Tibial nerve (tissue), 3 donors: ENCODE results near the gene EARS2.

Experiments
- POLR2A ChIP-seq, 2 donors: fragments of 450-650 bp; IDR thresholded peaks; one replicate each; pipeline ENCODE4 v1.6.1; 2017; ENCODE audit warnings: antibody characterized with exemption in 2 of 2, mild to moderate bottlenecking in 2 of 2, moderate library complexity in 2 of 2
- TF ChIP-seq, protein P1 (sequence below), 5 experiments: fragments of 200-600 bp in 3 of 5; fragments of 450-650 bp in 2 of 5; sonication (generic) in 3 of 5; IDR thresholded peaks; one replicate each; pipeline ENCODE4 v1.5.1; 2016 to 2019; ENCODE audit warnings: antibody characterized with exemption in 5 of 5, mild to moderate bottlenecking in 3 of 5, moderate library complexity in 2 of 5

- TF ChIP-seq, protein P1, sequence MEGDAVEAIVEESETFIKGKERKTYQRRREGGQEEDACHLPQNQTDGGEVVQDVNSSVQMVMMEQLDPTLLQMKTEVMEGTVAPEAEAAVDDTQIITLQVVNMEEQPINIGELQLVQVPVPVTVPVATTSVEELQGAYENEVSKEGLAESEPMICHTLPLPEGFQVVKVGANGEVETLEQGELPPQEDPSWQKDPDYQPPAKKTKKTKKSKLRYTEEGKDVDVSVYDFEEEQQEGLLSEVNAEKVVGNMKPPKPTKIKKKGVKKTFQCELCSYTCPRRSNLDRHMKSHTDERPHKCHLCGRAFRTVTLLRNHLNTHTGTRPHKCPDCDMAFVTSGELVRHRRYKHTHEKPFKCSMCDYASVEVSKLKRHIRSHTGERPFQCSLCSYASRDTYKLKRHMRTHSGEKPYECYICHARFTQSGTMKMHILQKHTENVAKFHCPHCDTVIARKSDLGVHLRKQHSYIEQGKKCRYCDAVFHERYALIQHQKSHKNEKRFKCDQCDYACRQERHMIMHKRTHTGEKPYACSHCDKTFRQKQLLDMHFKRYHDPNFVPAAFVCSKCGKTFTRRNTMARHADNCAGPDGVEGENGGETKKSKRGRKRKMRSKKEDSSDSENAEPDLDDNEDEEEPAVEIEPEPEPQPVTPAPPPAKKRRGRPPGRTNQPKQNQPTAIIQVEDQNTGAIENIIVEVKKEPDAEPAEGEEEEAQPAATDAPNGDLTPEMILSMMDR (IDR thresholded peaks at IDR 0.05): no peak
- TF ChIP-seq POLR2A (IDR thresholded peaks at IDR 0.05): no peak
Measured at GRCh38 chr16:23486480-23486879, 70.7 kb downstream of the EARS2 start.
